GM21360 (cell line): ENCODE data around the gene FBXO42.

ENCODE experiments used
- ATAC-seq: cut with Tn5 transposase; IDR thresholded peaks from one replicate; pipeline ENCODE4 v1.9.1; 2021; ENCODE audit warnings: mild to moderate bottlenecking, moderate library complexity; ENCODE audit not compliant: unreplicated experiment

FBXO42 gene

GRCh38 chr1:16326833-16327404, 25.4 kb downstream of the FBXO42 start:
- ATAC-seq: no peak

GRCh38 chr1:16324456-16324890, 27.8 kb downstream of the FBXO42 start:
- no peak for ATAC-seq

- no peak for ATAC-seq
Observed at GRCh38 chr1:16321176-16321867, 31.0 kb downstream of the FBXO42 start.

DNA sequence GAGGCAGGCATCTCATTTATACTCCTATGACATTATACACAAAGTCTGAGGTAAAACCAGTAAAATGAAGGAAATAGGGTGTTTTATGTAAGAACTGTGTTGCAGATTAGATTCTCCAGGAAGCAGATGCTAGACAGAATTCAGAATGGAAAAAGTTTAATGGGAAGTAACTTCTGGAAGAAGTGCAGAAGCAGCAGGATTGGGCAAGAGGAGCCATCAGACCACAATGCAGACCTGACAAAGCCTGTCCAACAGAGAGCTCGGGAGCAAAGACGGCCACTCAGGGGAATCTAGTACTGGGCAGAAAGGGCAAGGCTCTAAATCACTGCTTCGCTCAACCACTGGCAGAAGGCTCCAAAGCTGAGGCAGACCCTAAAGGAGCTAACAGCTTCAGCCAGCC, 33.7 kb downstream of the FBXO42 start:
- no peak for ATAC-seq

DNA sequence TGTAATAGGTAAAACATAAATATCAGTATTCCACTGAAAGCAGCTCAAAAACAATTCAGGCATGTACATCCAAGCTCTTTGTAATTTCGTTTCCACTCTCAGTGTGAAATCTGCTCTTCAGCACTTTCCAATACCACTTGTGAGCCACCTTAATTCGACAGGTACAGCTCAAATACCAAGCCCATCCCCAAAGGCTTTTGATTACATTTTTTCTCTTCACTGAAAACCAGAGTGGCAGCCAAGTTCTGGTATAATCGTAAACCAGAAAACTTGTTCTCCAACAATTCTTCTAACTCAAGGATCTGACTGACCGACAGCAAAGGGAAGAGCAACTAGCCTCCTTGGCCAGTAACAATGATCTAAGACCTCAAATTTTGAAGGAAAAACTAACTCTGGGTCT, 36.8 kb downstream of the FBXO42 start:
- no peak for ATAC-seq

DNA sequence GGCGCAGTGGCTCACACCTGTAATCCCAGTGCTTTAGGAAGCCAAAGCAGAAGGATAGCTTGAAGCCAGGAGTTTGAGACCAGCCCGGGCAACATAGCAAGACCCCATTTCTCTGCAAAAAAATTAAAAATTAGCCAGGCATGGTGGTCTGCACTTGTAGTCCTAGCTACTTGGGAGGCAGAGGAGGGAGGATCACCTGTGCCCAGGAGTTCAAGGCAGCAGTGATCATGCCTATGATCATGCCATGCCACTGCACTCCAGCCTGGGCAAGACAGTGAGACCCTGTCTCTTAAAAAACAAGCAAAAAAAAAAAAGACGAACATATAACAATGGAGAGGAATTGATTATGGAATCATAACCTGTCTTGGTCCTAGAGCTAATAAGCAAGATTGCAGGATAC, 45.1 kb downstream of the FBXO42 start:
- ATAC-seq: no peak

DNA sequence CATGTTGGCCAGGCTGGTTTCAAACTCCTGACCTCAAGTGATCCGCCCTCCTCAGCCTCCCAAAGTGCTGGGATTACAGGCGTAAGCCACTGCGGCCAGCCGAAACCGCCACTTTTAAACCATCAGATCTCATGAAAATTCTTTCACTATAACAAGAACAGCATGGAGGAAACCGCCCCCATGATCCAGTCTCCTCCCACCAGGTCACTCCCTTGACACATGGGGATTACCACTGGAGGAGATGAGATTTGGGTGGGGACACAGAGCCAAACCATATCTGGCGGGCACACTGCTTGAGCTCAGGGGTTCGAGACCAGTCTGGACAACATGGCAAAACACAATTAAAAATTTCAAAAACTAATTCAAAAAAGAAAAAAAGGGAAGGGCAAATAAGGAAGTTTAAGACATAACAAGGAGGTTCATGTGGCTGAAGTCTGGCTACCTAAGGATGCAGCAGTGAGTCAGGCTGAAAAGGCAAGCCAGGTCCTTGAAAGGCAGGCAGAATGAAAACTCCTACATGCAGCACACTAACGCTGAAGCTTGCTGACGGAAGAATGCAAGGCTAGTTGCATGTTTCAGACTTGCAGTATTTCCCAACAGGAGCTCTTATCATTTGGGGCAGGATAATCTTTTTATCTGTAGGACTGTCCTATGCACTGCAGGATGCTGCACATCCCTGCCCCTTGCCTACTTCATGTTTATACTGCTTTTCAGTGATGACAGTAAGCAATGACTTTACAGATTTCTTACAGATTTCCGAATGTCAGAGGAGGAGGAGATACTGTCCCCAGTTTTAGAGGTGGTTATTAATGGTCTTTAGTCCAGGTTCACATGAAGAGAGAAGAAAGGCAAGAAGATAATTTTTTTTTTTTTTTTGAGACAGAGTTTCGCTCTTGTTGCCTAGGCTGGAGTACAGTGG, 49.3 kb downstream of the FBXO42 start:
- ATAC-seq: no peak

- ATAC-seq: no peak
Observed at GRCh38 chr1:16300436-16300835, 51.8 kb downstream of the FBXO42 start.

DNA sequence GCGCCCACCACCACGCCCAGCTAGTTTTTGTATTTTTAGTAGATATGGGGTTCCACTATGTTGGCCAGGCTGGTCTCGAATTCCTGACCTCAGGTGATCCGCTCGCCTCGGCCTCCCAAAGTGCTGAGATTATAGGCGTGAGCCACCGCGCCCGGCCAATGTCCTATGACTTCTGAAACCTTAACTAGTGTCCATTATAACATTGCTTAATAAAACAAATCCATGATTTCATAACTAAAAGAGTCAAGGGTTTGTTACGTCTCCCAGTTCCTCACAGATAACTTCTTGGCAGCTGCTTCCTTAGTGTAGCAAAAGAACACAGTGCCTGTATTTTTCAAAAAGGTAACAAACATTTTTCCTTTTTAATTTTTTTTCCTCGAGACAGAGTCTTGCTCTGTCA, 53.6 kb downstream of the FBXO42 start:
- no peak for ATAC-seq

DNA sequence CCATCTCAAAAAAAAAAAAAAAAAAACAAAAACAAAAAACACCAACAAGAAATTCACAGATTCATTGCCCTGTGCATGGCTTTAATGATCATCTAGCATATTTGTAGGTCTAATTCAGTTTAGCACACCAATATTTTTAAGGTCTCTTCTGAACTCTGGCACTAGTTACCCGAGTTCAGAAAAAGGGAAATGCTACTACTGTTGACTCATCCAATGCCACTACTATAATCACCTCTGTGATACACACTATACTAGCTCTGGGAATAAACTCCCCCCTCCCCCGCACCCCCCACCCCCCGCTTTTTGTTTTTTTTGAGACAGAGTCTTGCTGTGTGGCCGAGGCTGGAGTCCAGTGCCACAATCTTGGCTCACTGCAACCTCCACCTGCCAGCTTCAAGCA, 55.6 kb downstream of the FBXO42 start:
- no peak for ATAC-seq

DNA sequence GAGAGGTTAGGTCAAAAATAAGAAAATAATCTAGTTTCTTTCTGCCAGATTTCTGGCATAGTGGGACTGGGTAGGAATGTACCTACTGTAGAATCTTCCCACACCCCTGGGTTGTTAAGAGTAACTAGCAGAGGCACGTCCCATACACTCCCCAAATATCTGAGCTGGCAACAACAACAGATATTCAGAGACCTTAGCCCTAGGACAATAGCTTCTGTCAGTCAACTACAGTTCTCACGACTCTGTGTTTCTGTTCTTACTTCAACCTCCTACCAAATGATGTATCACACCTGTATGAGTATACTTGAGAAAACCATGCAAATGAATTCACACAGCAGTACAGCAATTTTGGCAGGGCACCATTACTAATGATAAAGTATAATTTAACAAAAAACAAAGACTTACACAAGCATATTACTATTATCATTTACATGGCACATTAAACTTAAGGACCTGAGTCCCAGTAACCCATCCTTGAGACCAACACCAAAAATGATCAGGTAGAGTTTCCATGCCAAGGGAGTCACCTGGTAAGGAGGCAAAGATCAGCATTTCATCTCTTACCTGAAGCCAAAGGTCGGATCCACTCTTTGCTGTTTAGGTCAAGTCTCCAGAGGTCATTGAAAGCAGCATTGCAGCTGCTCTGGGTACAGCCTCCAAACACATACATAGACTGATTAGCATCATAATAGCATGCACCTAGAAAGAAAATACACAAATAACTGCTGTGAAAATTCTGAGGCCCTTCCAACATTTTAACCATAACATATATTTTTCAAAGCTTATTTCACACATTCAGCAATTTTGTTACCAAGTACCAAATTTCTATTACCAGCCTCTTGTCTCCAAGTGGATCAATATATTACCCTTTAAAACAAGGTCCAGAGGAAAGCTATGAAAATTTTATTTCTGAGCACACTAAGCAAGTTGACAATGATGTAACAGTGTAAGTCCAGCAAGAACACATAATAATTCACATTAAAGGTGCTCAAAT, 57.8 kb downstream of the FBXO42 start:
- ATAC-seq: no peak

- ATAC-seq: no peak
Observed at GRCh38 chr1:16293538-16293937, 58.7 kb downstream of the FBXO42 start.

DNA sequence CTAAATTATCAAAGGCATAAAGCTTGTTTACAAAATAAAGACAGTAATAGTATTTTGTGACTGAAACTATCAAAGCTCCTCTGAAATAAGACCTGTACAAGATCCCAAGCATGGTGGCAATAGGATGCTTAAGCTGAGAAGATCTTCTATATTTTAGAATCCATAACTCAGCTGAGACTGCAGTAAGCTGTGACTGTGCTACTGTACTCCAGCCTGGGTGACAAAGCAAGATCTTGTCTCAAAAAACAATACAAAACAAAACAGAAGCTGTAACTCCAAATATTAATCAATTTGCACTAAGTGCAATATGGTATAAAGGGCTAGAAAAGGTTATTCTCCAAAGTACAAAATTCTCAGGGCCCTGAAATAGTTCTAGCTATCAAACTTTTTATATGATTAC, 59.5 kb downstream of the FBXO42 start:
- no peak for ATAC-seq

DNA sequence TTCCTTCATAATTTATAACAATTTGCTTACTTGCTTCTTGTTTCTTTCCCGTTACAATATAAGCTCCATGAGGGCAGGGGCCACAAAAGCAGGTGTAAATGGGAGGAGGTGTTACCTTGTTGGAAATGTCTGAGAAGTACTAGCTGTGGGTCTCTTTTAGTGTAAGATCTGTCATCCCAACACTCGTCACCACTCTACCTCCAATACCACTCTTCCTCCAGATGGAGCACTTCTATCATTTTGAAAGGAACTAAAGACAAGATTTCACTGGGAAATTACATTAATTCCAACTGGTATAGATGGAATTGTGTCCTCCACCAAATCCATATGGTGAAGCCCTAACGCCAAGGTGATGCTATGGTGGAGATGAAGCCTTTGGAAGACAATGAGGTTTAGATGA, 62.3 kb downstream of the FBXO42 start:
- no peak for ATAC-seq

- no peak for ATAC-seq
Observed at GRCh38 chr1:16286122-16286521, 66.2 kb downstream of the FBXO42 start.

DNA sequence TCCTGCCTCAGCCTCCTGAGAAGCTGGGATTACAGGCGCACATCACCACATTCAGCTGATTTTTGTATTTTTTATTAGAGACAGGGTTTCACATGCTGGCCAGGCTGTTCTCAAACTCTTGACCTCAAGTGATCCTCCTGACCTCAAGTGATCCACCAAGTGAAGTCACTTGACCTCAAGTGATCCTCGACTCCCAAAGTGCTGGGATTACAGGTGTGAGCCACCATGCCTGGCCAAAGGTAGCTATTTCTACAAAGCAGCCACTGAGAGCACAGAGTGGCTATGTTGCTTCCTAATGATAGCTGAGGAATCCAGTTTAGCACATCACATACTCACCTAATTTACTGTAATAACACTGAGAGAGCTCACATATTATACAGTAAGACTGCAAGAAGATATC, 70.5 kb downstream of the FBXO42 start:
- no peak for ATAC-seq

GRCh38 chr1:16279186-16279585, 73.1 kb downstream of the FBXO42 start:
- no peak for ATAC-seq

- no peak for ATAC-seq
Observed at GRCh38 chr1:16276302-16277030, 75.8 kb downstream of the FBXO42 start.

DNA sequence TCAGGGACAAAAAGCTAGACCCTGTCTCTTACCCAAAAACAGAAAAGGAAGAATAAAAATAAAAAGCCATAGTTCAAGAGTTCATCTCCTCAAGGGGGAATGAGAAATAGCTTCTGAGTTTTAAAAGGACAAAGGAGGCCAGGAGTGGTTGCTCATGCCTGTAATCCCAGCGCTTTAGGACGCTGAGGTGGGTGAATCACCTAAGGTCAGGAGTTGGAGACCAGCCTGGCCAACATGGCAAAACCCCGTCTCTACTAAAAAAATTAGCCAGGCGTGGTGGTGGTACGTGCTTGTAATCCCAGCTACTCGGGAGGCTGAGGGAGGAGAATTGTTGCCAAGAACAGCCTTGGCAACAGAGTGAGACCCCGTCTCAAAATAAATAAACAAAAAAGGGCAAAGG, 76.7 kb downstream of the FBXO42 start:
- ATAC-seq: no peak

DNA sequence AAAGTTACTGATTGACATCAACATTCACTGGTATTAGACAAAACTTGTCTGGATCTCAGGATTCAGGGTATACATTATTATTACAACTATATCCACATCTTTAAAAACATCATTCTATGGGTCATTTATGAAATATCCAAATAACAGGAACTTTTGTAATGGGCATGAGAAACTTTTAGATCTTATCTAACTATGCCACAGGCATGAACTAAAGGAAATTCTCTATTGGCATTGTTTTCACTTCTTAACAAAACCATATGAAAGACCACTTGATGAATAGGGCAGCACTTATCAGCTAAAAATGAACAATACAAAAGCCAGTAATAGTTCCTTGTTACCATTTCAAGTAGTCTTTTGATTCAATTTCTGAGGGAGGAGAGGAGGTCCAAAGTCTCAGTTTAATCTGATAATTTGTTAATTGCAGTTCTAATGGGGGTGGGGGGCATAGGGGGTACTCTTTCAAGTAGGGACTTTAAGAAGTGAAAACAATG, 84.5 kb downstream of the FBXO42 start:
- ATAC-seq: no peak
